SK-N-SH (cell line): ENCODE data around the gene CLPTM1L.

ENCODE experiments used
- CHD2 ChIP-seq: fragments of 150-350 bp; IDR thresholded peaks from 2 replicates; pipeline ENCODE4 v1.6.1; 2018; ENCODE audit warnings: low read length; ENCODE audit not compliant: partially characterized antibody
- EP300 ChIP-seq, 2 experiments: IDR thresholded peaks; 2 replicates each; pipeline versions ENCODE4 v1.4.0 to v1.6.1; 2012; ENCODE audit warnings: borderline replicate concordance in 1 of 2, low read depth in 1 of 2, low read length in 1 of 2
- MAX ChIP-seq: IDR thresholded peaks from 2 replicates; pipeline ENCODE4 v1.4.0; 2012; ENCODE audit warnings: low read depth
- NFIC ChIP-seq: IDR thresholded peaks from 2 replicates; pipeline ENCODE4 v1.4.0; 2012; ENCODE audit warnings: borderline replicate concordance
- SIN3A ChIP-seq: IDR thresholded peaks from 2 replicates; pipeline ENCODE4 v1.6.1; 2012; ENCODE audit warnings: low read depth, mild to moderate bottlenecking, low read length, moderate library complexity, borderline replicate concordance
- TAF1 ChIP-seq: IDR thresholded peaks from 2 replicates; pipeline ENCODE4 v1.6.1; 2012; ENCODE audit warnings: low read depth, mild to moderate bottlenecking, low read length, moderate library complexity, borderline replicate concordance
- TEAD4 ChIP-seq: IDR thresholded peaks from 2 replicates; pipeline ENCODE4 v1.4.0; 2012; ENCODE audit warnings: mild to moderate bottlenecking, borderline replicate concordance; ENCODE audit not compliant: insufficient read depth
- TF ChIP-seq, protein P1 (sequence below): fragments of 200-600 bp; sonication (generic); IDR thresholded peaks from 2 replicates; pipeline ENCODE4 v1.6.1; 2017; ENCODE audit warnings: antibody characterized with exemption, mild to moderate bottlenecking, moderate library complexity

- no peak for TF ChIP-seq EP300 (IDR thresholded peaks at IDR 0.05; ENCODE audit: borderline replicate concordance in 1 of 2, low read depth in 1 of 2, low read length in 1 of 2)
- no peak for TF ChIP-seq TAF1
- TF ChIP-seq MAX, result no peak
- TF ChIP-seq SIN3A, result no peak
- no peak for TF ChIP-seq TEAD4
- TF ChIP-seq, protein P1, sequence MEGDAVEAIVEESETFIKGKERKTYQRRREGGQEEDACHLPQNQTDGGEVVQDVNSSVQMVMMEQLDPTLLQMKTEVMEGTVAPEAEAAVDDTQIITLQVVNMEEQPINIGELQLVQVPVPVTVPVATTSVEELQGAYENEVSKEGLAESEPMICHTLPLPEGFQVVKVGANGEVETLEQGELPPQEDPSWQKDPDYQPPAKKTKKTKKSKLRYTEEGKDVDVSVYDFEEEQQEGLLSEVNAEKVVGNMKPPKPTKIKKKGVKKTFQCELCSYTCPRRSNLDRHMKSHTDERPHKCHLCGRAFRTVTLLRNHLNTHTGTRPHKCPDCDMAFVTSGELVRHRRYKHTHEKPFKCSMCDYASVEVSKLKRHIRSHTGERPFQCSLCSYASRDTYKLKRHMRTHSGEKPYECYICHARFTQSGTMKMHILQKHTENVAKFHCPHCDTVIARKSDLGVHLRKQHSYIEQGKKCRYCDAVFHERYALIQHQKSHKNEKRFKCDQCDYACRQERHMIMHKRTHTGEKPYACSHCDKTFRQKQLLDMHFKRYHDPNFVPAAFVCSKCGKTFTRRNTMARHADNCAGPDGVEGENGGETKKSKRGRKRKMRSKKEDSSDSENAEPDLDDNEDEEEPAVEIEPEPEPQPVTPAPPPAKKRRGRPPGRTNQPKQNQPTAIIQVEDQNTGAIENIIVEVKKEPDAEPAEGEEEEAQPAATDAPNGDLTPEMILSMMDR, result no peak
- TF ChIP-seq CHD2, result no peak
- no peak for TF ChIP-seq NFIC
Observed at GRCh38 chr5:1268056-1268455, 76.8 kb downstream of the CLPTM1L start.
